ENCODE measurements around the gene TMEM108.

TMEM108 gene

GRCh38 chr3:133227813-133228212 lies 189.6 kb downstream of the TMEM108 start:
- no peak for DNase-seq (ENCODE audit: low read depth)

GRCh38 chr3:133230195-133230594 lies 192.0 kb downstream of the TMEM108 start:
- DNase-seq (ENCODE audit: low read depth), result no peak

- DNase-seq (ENCODE audit: low read depth), result no peak
These were observed 198.7 kb downstream of the TMEM108 start for GRCh38 chr3:133236901-133237300.

GRCh38 chr3:133237380-133237779 lies 199.2 kb downstream of the TMEM108 start:
- DNase-seq (ENCODE audit: low read depth), result no peak

- no peak for DNase-seq (ENCODE audit: low read depth)
These were observed 199.8 kb downstream of the TMEM108 start for GRCh38 chr3:133238015-133238414.

GRCh38 chr3:133246119-133246518 lies 207.9 kb downstream of the TMEM108 start:
- no peak for DNase-seq (ENCODE audit: low read depth)

- no peak for DNase-seq (ENCODE audit: low read depth)
These were observed 208.6 kb downstream of the TMEM108 start for GRCh38 chr3:133246773-133247172.

GRCh38 chr3:133248389-133248788 lies 210.2 kb downstream of the TMEM108 start:
- no peak for DNase-seq (ENCODE audit: low read depth)

GRCh38 chr3:133249490-133249889 lies 211.3 kb downstream of the TMEM108 start:
- no peak for DNase-seq (ENCODE audit: low read depth)

GRCh38 chr3:133254151-133254550 lies 216.0 kb downstream of the TMEM108 start:
- no peak for DNase-seq (ENCODE audit: low read depth)

GRCh38 chr3:133254716-133255115 lies 216.5 kb downstream of the TMEM108 start:
- DNase-seq (ENCODE audit: low read depth), result no peak

GRCh38 chr3:133256787-133257483 lies 218.7 kb downstream of the TMEM108 start:
- no peak for DNase-seq (ENCODE audit: low read depth)

- no peak for DNase-seq (ENCODE audit: low read depth)
These were observed 220.2 kb downstream of the TMEM108 start for GRCh38 chr3:133258358-133258757.

GRCh38 chr3:133259767-133260166 lies 221.6 kb downstream of the TMEM108 start:
- no peak for DNase-seq (ENCODE audit: low read depth)

- no peak for DNase-seq (ENCODE audit: low read depth)
These were observed 224.1 kb downstream of the TMEM108 start for GRCh38 chr3:133262333-133262732.

- DNase-seq (ENCODE audit: low read depth), result no peak
These were observed 226.7 kb downstream of the TMEM108 start for GRCh38 chr3:133264920-133265319.

GRCh38 chr3:133268726-133269134 lies 230.5 kb downstream of the TMEM108 start:
- DNase-seq (ENCODE audit: low read depth), result no peak

GRCh38 chr3:133269393-133269792 lies 231.2 kb downstream of the TMEM108 start:
- DNase-seq (ENCODE audit: low read depth), result no peak

GRCh38 chr3:133270631-133271030 lies 232.4 kb downstream of the TMEM108 start:
- DNase-seq (ENCODE audit: low read depth), result no peak

GRCh38 chr3:133271042-133271441 lies 232.9 kb downstream of the TMEM108 start:
- no peak for DNase-seq (ENCODE audit: low read depth)

- no peak for DNase-seq (ENCODE audit: low read depth)
These were observed 233.3 kb downstream of the TMEM108 start for GRCh38 chr3:133271539-133271938.

- no peak for DNase-seq (ENCODE audit: low read depth)
These were observed 235.2 kb downstream of the TMEM108 start for GRCh38 chr3:133273346-133273745.

- no peak for DNase-seq (ENCODE audit: low read depth)
These were observed 236.3 kb downstream of the TMEM108 start for GRCh38 chr3:133274477-133274876.

- no peak for DNase-seq (ENCODE audit: low read depth)
These were observed 238.4 kb downstream of the TMEM108 start for GRCh38 chr3:133276594-133276993.

All from T follicular helper cell (primary cell).